Measurements from ENCODE around the gene GMDS.

GMDS gene

GRCh38 chr6:1965596-1966224 is 279.7 kb downstream of the GMDS start:
- in situ Hi-C loops (cut with HindIII; ENCODE audit: low sequenced_read_pairs): no loop called here

GRCh38 chr6:1963596-1963995 is 281.8 kb downstream of the GMDS start:
- in situ Hi-C loops (cut with HindIII; ENCODE audit: low sequenced_read_pairs): no loop called here

- in situ Hi-C loops (cut with HindIII; ENCODE audit: low sequenced_read_pairs): no loop called here
These were observed 283.2 kb downstream of the GMDS start for GRCh38 chr6:1962201-1962600.

GRCh38 chr6:1960486-1961142 is 284.8 kb downstream of the GMDS start:
- in situ Hi-C loops (cut with HindIII; ENCODE audit: low sequenced_read_pairs): no loop called here

GRCh38 chr6:1958257-1958656 is 287.1 kb downstream of the GMDS start:
- in situ Hi-C loops (cut with HindIII; ENCODE audit: low sequenced_read_pairs): no loop called here

- in situ Hi-C loops (cut with HindIII; ENCODE audit: low sequenced_read_pairs): no loop called here
These were observed 287.7 kb downstream of the GMDS start for GRCh38 chr6:1957746-1958145.

GRCh38 chr6:1952740-1953360 is 292.6 kb downstream of the GMDS start:
- in situ Hi-C loops (cut with HindIII; ENCODE audit: low sequenced_read_pairs): no loop called here

- in situ Hi-C loops (cut with HindIII; ENCODE audit: low sequenced_read_pairs): no loop called here
These were observed 294.8 kb downstream of the GMDS start for GRCh38 chr6:1950631-1951030.

GRCh38 chr6:1949538-1949937 is 295.9 kb downstream of the GMDS start:
- in situ Hi-C loops (cut with HindIII; ENCODE audit: low sequenced_read_pairs): no loop called here

GRCh38 chr6:1947922-1948321 is 297.5 kb downstream of the GMDS start:
- in situ Hi-C loops (cut with HindIII; ENCODE audit: low sequenced_read_pairs): no loop called here

GRCh38 chr6:1946583-1946982 is 298.8 kb downstream of the GMDS start:
- in situ Hi-C loops (cut with HindIII; ENCODE audit: low sequenced_read_pairs): no loop called here

- in situ Hi-C loops (cut with HindIII; ENCODE audit: low sequenced_read_pairs): no loop called here
These were observed 300.1 kb downstream of the GMDS start for GRCh38 chr6:1945235-1945832.

GRCh38 chr6:1942834-1943233 is 302.6 kb downstream of the GMDS start:
- in situ Hi-C loops (cut with HindIII; ENCODE audit: low sequenced_read_pairs): no loop called here

- in situ Hi-C loops (cut with HindIII; ENCODE audit: low sequenced_read_pairs): no loop called here
These were observed 303.9 kb downstream of the GMDS start for GRCh38 chr6:1941534-1941933.

- in situ Hi-C loops (cut with HindIII; ENCODE audit: low sequenced_read_pairs): no loop called here
These were observed 305.0 kb downstream of the GMDS start for GRCh38 chr6:1940381-1940780.

- in situ Hi-C loops (cut with HindIII; ENCODE audit: low sequenced_read_pairs): no loop called here
These were observed 312.1 kb downstream of the GMDS start for GRCh38 chr6:1933292-1933691.

GRCh38 chr6:1931817-1932216 is 313.6 kb downstream of the GMDS start:
- in situ Hi-C loops (cut with HindIII; ENCODE audit: low sequenced_read_pairs): no loop called here

- in situ Hi-C loops (cut with HindIII; ENCODE audit: low sequenced_read_pairs): no loop called here
These were observed 315.0 kb downstream of the GMDS start for GRCh38 chr6:1930356-1930755.

- in situ Hi-C loops (cut with HindIII; ENCODE audit: low sequenced_read_pairs): no loop called here
These were observed 315.5 kb downstream of the GMDS start for GRCh38 chr6:1929931-1930330.

GRCh38 chr6:1925743-1926430 is 319.5 kb downstream of the GMDS start:
- in situ Hi-C loops (cut with HindIII; ENCODE audit: low sequenced_read_pairs): no loop called here

- in situ Hi-C loops (cut with HindIII; ENCODE audit: low sequenced_read_pairs): no loop called here
These were observed 322.0 kb downstream of the GMDS start for GRCh38 chr6:1923449-1923848.

Data from endothelial cell of hepatic sinusoid (primary cell).